Globus pallidus (tissue), 1 donor: ENCODE measurements around the gene PIAS1.
"Not testable (repeated sequence)": the region's sequence is repeated elsewhere in the genome, so short reads cannot be mapped to it uniquely, and the experiment has no call there.

Experiments
- DNase-seq: peaks from one replicate; pipeline ENCODE4 v3.0.0-alpha.2; 2015; ENCODE audit warnings: low spot score

The PIAS1 gene

GRCh38 chr15:68218847-68219798 is 165.0 kb downstream of the PIAS1 start:
- DNase-seq = no peak

GRCh38 chr15:68220489-68220888 is 166.4 kb downstream of the PIAS1 start:
- DNase-seq = no peak

DNA sequence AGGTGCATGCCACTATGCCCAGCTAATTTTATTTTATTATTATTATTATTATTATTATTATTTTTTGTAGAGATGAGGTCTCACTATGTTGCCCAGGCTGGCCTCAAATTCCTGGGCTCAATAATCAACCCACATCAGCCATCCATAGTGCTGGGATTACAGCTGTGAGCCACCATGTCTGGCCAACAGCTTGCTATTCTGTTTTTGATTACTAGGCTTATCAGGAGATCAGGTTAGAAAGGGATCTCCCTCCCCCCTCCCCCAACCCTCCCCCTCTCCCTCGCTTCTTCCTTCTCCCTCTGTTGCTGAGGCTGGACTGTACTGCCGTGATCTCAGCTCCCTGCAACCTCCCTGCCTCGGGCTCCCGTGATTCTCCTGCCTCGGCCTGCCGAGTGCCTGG is 166.9 kb downstream of the PIAS1 start:
- no peak for DNase-seq

- DNase-seq = not testable (repeated sequence)
These were observed 167.7 kb downstream of the PIAS1 start for GRCh38 chr15:68221530-68222431.

DNA sequence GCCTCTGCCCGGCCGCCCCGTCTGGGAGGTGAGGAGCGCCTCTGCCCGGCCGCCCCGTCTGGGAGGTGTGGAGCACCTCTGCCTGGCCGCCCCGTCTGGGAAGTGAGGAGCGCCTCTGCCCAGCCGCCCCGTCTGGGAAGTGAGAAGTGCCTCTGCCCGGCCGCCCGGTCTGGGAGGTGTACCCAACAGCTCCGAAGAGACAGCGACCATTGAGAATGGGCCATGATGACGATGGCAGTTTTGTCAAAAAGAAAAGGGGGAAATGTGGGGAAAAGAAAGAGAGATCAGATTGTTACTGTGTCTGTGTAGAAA is 168.3 kb downstream of the PIAS1 start:
- DNase-seq = not testable (repeated sequence)

GRCh38 chr15:68223171-68223570 is 169.1 kb downstream of the PIAS1 start:
- DNase-seq = no peak

- DNase-seq = no peak
These were observed 170.0 kb downstream of the PIAS1 start for GRCh38 chr15:68224108-68224507.

- DNase-seq = no peak
These were observed 170.6 kb downstream of the PIAS1 start for GRCh38 chr15:68224546-68225250.

GRCh38 chr15:68225442-68225841 is 171.3 kb downstream of the PIAS1 start:
- not testable (repeated sequence) for DNase-seq

DNA sequence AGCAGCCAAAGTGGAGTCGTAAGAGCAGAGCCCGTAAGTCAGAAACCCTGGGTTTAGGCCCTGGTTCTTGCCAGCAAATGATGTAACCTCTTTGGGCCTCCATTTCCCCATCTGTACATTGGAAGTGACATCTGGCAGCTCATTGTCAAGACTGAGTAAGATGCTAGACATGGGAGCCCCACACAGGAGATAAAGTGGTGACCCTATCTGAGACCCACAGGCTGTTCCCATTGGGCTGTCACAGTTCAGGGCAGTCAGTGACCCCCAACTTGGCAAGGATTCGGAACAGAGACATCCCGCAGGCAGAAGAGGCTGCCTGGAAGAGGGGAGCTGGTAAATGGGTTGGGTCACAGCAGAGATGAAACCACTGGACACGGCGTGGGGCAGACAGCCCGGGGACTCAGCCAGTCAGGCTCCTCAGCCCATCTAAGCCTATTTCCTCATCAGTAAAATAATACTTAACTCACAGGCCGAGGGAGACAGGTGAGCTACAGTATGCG is 173.6 kb downstream of the PIAS1 start:
- no peak for DNase-seq

DNA sequence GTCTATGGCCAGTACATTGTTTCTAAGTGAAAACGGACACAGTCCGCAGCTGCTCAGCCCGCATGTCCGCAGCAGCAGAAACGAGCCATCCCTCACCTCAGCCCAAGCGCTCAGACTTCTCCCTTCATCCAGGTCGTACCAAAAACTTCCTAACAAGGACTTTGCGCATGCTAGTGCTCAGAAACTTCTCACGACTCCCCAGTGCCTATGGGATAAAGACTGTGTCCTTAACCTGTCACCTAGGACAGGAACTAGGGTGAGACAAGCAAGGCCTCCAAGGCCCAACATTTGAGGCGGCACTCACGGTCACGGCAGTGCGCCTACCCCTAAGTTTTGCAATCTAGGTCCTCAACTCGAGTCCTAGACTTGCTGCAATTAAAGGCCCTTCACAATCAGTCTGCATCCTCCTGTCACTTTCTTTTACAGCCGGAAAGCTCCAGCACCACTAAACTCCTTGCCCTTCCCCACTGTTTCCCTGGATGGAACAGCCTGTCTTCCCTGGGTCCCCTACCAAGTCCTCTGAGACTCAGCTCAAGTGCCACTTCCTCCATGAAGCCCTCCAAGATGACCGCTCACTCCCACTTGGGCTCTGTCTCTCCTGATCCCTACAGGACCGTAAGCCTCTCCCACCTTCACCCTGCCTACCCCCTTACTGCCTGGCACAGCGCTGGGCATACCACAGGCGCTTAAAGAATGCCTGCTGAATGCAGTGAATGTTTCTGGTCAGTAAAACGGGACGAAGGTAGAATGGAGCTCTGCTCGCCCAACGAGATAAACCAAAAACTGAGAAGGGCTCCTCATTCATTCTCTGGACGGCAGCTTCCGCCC is 174.2 kb downstream of the PIAS1 start:
- DNase-seq = no peak

DNA sequence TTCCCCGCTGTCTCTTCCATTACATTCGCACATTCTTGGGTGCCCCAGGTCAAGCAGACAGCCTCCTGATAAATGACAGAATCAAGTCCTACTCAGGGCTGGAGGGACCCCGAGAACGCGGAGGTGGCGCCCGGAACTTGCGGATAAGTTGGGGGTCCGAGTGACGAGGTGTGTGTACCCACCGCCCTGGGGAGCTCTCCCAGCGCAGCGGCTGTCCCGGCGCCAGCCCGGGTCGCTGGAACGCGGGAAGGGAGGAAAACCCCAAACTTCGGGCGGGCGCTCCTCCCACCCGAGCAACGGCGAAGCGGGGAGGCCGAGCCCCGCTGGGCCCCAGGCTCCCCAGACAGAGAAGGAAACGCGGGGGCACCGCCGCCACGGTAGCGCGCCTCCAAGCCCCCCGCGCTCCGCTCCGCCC is 174.9 kb downstream of the PIAS1 start:
- DNase-seq = no peak

- peak; percentile 85 for DNase-seq
These were observed 175.5 kb downstream of the PIAS1 start, which contains the start of gene CLN6 for GRCh38 chr15:68229386-68230156. Gene CLN6 (minus strand): TSS chr15:68229728. CDS start chr15:68229584, 144 bp downstream.

- DNase-seq = no peak
These were observed 176.3 kb downstream of the PIAS1 start for GRCh38 chr15:68230157-68231100.

DNA sequence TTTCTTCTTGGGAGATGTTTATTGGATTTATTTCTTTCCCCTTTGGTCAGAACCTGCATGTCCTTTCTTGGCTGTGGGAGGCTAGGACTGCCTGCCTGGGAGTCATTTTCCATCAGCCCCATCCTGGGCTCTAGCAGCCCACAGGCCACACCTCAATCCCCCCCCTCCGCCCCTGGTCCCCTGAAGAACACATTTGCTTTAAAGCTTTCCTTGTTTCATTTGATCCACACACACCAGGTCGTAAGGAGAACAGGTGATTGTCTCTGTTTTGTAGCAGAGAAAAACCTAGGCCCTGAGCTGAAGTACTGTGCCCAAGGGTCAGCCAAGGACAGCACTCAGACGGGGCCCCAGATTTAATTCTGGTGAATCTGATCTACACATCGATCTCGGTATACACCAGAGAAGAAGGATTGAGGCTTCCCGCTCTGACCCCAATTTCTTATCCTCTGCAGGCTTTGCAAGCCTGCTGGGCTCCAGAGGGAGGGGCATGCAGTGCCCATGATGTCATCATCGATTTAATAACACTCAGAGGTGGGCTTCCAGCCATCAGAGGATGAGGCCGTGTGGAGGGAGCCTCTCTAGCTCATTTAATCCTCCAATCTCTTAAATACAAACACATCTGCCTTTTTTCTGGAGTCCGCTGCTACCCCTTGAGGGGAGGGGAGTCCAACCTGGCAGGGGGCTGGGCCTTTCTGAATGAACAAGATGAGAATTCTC is 177.1 kb downstream of the PIAS1 start:
- no peak for DNase-seq

- no peak for DNase-seq
These were observed 178.3 kb downstream of the PIAS1 start for GRCh38 chr15:68232449-68232848.

DNA sequence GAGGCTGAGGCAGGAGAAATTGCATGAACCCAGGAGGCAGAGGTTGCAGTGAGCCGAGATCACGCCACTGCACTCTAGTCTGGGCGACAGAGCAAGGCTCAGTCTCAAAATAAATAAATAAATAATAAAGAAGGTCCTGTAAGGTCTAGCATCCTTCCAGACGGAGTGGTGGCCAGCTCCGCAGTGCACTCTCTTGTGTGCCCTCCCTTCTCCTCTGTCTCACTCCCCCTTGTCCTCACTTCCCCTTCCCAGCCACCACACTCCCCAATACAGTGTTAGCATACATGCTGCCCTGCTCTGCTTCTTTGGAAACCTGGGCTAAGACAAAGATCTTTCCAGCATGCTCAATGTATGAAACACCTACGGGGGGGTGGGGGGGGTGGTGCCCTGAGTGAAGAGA is 178.8 kb downstream of the PIAS1 start:
- DNase-seq = peak; percentile 54

DNA sequence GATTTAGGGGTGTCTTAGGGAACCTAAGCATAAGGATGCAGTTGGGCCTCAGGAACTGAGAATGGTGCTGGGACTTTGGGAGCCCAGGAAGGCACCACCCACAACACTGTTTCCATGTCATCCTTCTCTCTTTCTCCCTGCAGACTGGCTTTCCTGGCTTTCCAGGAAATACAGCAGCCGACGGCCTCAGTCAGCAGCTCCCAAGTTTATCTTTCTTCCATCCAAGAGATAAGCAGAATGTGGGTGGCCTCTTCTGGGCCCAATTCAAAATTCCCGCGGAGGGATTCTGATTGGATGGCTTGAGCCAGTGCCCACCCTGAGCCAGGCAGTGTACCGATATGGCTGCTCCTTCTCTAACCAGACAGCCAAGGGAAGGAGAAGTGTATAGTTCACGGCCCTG is 179.9 kb downstream of the PIAS1 start:
- no peak for DNase-seq
